Heart right ventricle (tissue), 16 donors: ENCODE results near the gene MS4A18. TPM values are rescaled to one million over a fixed set of nuclear protein-coding genes. Genes with fewer than 3 reads are reported as not detected.

Source experiments
- ATAC-seq, 8 donors: fragments of 200-7000 bp; cut with Tn5 transposase; one replicate each; pipeline ENCODE4 v1.9.1; 2020; ENCODE audit warnings: mild to moderate bottlenecking in 8 of 8, moderate library complexity in 8 of 8, moderate number of reproducible peaks in 1 of 8
- DNase-seq, 2 donors: peaks; one replicate each; pipeline ENCODE4 v3.0.0-alpha.2; 2020
- H3K27ac ChIP-seq, 10 donors: fragments of 200-600 bp; sonication (generic) in 2 of 10; one replicate each; pipeline versions ENCODE4 v1.5.0 to v1.8.0; 2020 to 2022; ENCODE audit warnings: mild to moderate bottlenecking in 3 of 10
- H3K27me3 ChIP-seq, 7 donors: fragments of 200-600 bp; one replicate each; pipeline ENCODE4 v1.8.0; 2021 to 2022; ENCODE audit warnings: mild to moderate bottlenecking in 2 of 7
- H3K36me3 ChIP-seq, 9 donors: fragments of 200-600 bp; sonication (generic) in 1 of 9; one replicate each; pipeline versions ENCODE4 v1.5.0 to v1.8.0; 2020 to 2022; ENCODE audit warnings: mild to moderate bottlenecking in 2 of 9
- H3K4me1 ChIP-seq, 9 donors: fragments of 200-600 bp; sonication (generic) in 1 of 9; one replicate each; pipeline versions ENCODE4 v1.5.0 to v1.8.0; 2020 to 2022; ENCODE audit warnings: mild to moderate bottlenecking in 4 of 9
- H3K4me3 ChIP-seq, 10 donors: fragments of 200-600 bp; sonication (generic) in 2 of 10; one replicate each; pipeline versions ENCODE4 v1.5.0 to v1.8.0; 2020 to 2022; ENCODE audit warnings: mild to moderate bottlenecking in 7 of 10, moderate library complexity in 2 of 10
- H3K9me3 ChIP-seq, 11 donors: fragments of 200-600 bp in 10 of 11; sonication (generic) in 2 of 11; one replicate each; pipeline versions ENCODE4 v1.5.0 to v1.8.0; 2013 to 2022; ENCODE audit warnings: mild to moderate bottlenecking in 2 of 11, control low read depth in 1 of 11, moderate library complexity in 1 of 11
- WGBS, 2 donors: extraction: QIAGEN DNeasy Blood & Tissue Kit; methylation state at CpG; one replicate each; pipeline ENCODE4 v1.1.7; 2013; ENCODE audit warnings: inconsistent platforms in 1 of 2; 5-methylcytosine and 5-hydroxymethylcytosine counted together
- intact Hi-C, 10 donors: fragments of 100-400 bp; cut with DNase I; formaldehyde crosslinking; loops; one replicate each; pipeline versions ENCODE4 v1.11.1 to v1.14.2; 2022
- polyA plus RNA-seq, 2 donors: library from polyadenylated mRNA; stranded (reverse); fragments of 200-250 nt; gene quantifications; one replicate each; pipeline ENCODE4 v1.2.3, GENCODE V29; 2013
- total RNA-seq, 10 donors: library from RNA; stranded (reverse); fragmentation: NEBNext Ultra II Directional in 3 of 10; extraction: Animal tissue kit (Norgen Biotek cat#: 25700) in 3 of 10; gene quantifications; one replicate each; pipeline versions ENCODE4 v1.2.1 to v1.2.4, GENCODE V29; 2021 to 2023
- TF ChIP-seq, protein P1 (sequence below), 9 donors: fragments of 200-600 bp; sonication (generic) in 2 of 9; IDR thresholded peaks; one replicate each; pipeline versions ENCODE4 v1.5.0 to v1.8.0; 2021 to 2022; ENCODE audit warnings: antibody characterized with exemption in 9 of 9, mild to moderate bottlenecking in 5 of 9, moderate library complexity in 1 of 9
- donor health status: Arrhythmogenic right ventricular cardiomyopathy.
- donor health status: ischemic (EF 13 %, LVEDD 7.1; RV severe dilation, severe dysfunction).
- donor health status: healthy with polysubstance abuse.
- donor health status: DM: no; HTN: yes; CAD: no.
- donor health status: DM: no; HTN: no; CAD: no.
- donor health status: ischemic (EF 25% LVEDD 6.9; RV normal size, moderate dysfunction).
- donor health status: ischemic (EF 25% LVEDD 5.7; RV mildly dilated, moderate dysfunction).
- donor health status: healthy.
- donor health status: DM: yes; HTN: yes; CAD: no.
- donor health status: Ischemic cardiomyopathy.
- donor health status: ischemic (EF 35%, LVEDD 5.7; RV mildly dilated, moderate dysfunction).
- donor health status: nonischemic (EF 11% LVEDD 7.7; RV severe dilation, severe dysfunction).
- donor health status: DM: yes; HTN: yes; CAD: no.
- donor health status: PGD.
- donor health status: ischemic (EF 29% LVEDD 5.4; RV normal size, mild dysfunction).
- donor health status: nonischemic (EF 23%, LVEDD 6.1; RV moderate dilation, normal function).

The MS4A18 gene
- total and polyA plus RNA-seq, 12 donors, result not detected

- no peaks in the 10 kb centered on the region for H3K36me3 ChIP-seq
- intact Hi-C loops, result loop anchor here in 1 of 10 donors (10.0 kb wide), 1 partner anchor 58 kb away; no protein-coding TSS in a partner anchor
- H3K9me3 ChIP-seq, result peaks cover 0 to 26% (median 0%) of the 10 kb centered on the region in 11 donors
- H3K27ac ChIP-seq, result no peak overlapping the region
- H3K27me3 ChIP-seq, result peaks cover 0 to 11% (median 6%) of the 10 kb centered on the region in 7 donors
- no peak overlapping the region for H3K4me3 ChIP-seq
- DNase-seq, result no peak
- no peak for ATAC-seq
- TF ChIP-seq, protein P1, sequence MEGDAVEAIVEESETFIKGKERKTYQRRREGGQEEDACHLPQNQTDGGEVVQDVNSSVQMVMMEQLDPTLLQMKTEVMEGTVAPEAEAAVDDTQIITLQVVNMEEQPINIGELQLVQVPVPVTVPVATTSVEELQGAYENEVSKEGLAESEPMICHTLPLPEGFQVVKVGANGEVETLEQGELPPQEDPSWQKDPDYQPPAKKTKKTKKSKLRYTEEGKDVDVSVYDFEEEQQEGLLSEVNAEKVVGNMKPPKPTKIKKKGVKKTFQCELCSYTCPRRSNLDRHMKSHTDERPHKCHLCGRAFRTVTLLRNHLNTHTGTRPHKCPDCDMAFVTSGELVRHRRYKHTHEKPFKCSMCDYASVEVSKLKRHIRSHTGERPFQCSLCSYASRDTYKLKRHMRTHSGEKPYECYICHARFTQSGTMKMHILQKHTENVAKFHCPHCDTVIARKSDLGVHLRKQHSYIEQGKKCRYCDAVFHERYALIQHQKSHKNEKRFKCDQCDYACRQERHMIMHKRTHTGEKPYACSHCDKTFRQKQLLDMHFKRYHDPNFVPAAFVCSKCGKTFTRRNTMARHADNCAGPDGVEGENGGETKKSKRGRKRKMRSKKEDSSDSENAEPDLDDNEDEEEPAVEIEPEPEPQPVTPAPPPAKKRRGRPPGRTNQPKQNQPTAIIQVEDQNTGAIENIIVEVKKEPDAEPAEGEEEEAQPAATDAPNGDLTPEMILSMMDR (IDR thresholded peaks at IDR 0.05), result no peak
- no peaks in the 10 kb centered on the region for H3K4me1 ChIP-seq
- 79 to 91% methylated on average over 1 of the region's 1 CpG for WGBS, 2 donors
Observed at GRCh38 chr11:60743058-60743457, 18.5 kb downstream of the MS4A18 start.

- Histone ChIP-seq H3K9me3 (peaks cover 0 to 26% (median 0%) of the 10 kb centered on the region in 11 donors), H3K4me1 (no peaks in the 10 kb centered on the region), H3K4me3 (no peak overlapping the region), H3K27ac (no peak overlapping the region), H3K27me3 (peaks cover 0 to 10% (median 1%) of the 10 kb centered on the region in 7 donors), H3K36me3 (no peaks in the 10 kb centered on the region)
- no peak for ATAC-seq
- intact Hi-C loops, result loop anchor here in 1 of 10 donors (10.0 kb wide), 1 partner anchor 59 kb away; no protein-coding TSS in a partner anchor
- no peak for DNase-seq
- WGBS, 2 donors, result 79 to 88% methylated on average over 5 of the region's 5 CpGs
- TF ChIP-seq, protein P1 (IDR thresholded peaks at IDR 0.05), result no peak
Observed at GRCh38 chr11:60744114-60744513, 19.6 kb downstream of the MS4A18 start.

DNA sequence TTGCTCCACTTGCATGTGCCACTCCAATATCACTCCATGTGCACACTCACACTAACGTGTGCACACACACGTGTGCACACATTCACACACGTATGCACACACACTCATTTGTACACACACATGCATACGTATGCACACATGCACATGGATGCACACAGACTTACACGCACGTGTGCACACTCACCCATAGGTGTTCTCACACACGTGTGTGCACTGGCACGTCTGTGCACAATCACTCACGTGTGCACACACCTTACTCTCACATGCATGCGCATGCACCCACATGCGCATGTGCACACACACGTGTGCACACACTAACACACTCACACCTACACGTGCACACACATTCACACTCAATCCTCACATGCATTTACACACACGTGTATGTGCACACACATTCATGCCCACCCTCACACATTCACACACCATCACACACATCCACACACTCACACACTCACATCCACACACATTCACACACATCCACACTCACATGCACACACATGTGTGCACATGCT lies 22.9 kb downstream of the MS4A18 start:
- no peak for ATAC-seq
- no peak for DNase-seq

GRCh38 chr11:60748225-60748624 lies 23.7 kb downstream of the MS4A18 start:
- peaks cover 0 to 39% (median 24%) of the 10 kb centered on the region in 7 donors for H3K27me3 ChIP-seq
- H3K9me3 ChIP-seq, result peaks cover 0 to 12% (median 0%) of the 10 kb centered on the region in 11 donors
- H3K4me3 ChIP-seq, result no peak overlapping the region
- H3K27ac ChIP-seq, result no peak overlapping the region
- no peaks in the 10 kb centered on the region for H3K36me3 ChIP-seq
- TF ChIP-seq, protein P1 (IDR thresholded peaks at IDR 0.05), result no peak
- intact Hi-C loops, result loop anchor here in 1 of 10 donors (10.0 kb wide), 1 partner anchor 63 kb away; no protein-coding TSS in a partner anchor
- DNase-seq (no peak), ATAC-seq (no peak)
- 86 to 89% methylated on average over 17 of the region's 17 CpGs for WGBS, 2 donors
- no peaks in the 10 kb centered on the region for H3K4me1 ChIP-seq

More for the DNA sequence above, 22.9 kb downstream of the MS4A18 start:
- peaks cover 0 to 15% (median 0%) of the 10 kb centered on the region in 11 donors for H3K9me3 ChIP-seq
- TF ChIP-seq, protein P1 (IDR thresholded peaks at IDR 0.05), result no peak
- no peak overlapping the region for H3K4me3 ChIP-seq
- H3K27me3 ChIP-seq, result peaks cover 0 to 32% (median 23%) of the 10 kb centered on the region in 7 donors
- intact Hi-C loops, result loop anchor here in 1 of 10 donors (10.0 kb wide), 1 partner anchor 63 kb away; no protein-coding TSS in a partner anchor
- H3K36me3 ChIP-seq, result no peaks in the 10 kb centered on the region
- 92 to 93% methylated on average over 14 of the region's 14 CpGs for WGBS, 2 donors
- no peak overlapping the region for H3K27ac ChIP-seq
- H3K4me1 ChIP-seq, result no peaks in the 10 kb centered on the region
